GM13976 (cell line): ENCODE measurements around the gene CHAD.
A peak's percentile ranks its signal among the peaks of the same experiment; 100 is the strongest.

ENCODE experiments used
- DNase-seq: peaks from one replicate; pipeline ENCODE4 v3.0.0; 2012; ENCODE audit warnings: low spot score
- in situ Hi-C: fragments of 300-500 bp; cut with MboI; formaldehyde crosslinking; loops from one replicate; pipeline ENCODE4 v1.12.0; 2022; ENCODE audit warnings: low sequenced_read_pairs, mixed read lengths, inconsistent platforms; ENCODE audit not compliant: unreplicated experiment
- TF ChIP-seq, protein P1 (sequence below): IDR thresholded peaks from 2 replicates; pipeline ENCODE4 v1.5.1; 2012; ENCODE audit warnings: borderline replicate concordance, mild to moderate bottlenecking; ENCODE audit not compliant: insufficient read depth; ENCODE audit errors: extremely low read depth, missing control alignments, control extremely low read depth

The CHAD gene

GRCh38 chr17:50484386-50485155, 15.9 kb upstream of the CHAD start:
- TF ChIP-seq, protein P1, sequence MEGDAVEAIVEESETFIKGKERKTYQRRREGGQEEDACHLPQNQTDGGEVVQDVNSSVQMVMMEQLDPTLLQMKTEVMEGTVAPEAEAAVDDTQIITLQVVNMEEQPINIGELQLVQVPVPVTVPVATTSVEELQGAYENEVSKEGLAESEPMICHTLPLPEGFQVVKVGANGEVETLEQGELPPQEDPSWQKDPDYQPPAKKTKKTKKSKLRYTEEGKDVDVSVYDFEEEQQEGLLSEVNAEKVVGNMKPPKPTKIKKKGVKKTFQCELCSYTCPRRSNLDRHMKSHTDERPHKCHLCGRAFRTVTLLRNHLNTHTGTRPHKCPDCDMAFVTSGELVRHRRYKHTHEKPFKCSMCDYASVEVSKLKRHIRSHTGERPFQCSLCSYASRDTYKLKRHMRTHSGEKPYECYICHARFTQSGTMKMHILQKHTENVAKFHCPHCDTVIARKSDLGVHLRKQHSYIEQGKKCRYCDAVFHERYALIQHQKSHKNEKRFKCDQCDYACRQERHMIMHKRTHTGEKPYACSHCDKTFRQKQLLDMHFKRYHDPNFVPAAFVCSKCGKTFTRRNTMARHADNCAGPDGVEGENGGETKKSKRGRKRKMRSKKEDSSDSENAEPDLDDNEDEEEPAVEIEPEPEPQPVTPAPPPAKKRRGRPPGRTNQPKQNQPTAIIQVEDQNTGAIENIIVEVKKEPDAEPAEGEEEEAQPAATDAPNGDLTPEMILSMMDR = no peak
- no peak for DNase-seq
- in situ Hi-C loops = no loop called here

- no peak for DNase-seq
- TF ChIP-seq, protein P1 = no peak
- in situ Hi-C loops = no loop called here
These were observed 14.6 kb upstream of the CHAD start for GRCh38 chr17:50483266-50483665.

GRCh38 chr17:50482516-50482915, 13.8 kb upstream of the CHAD start:
- in situ Hi-C loops = no loop called here
- DNase-seq = peak; percentile 84
- TF ChIP-seq, protein P1 = peak; percentile 86

- TF ChIP-seq, protein P1 = no peak
- no peak for DNase-seq
- in situ Hi-C loops = no loop called here
These were observed 13.4 kb upstream of the CHAD start for GRCh38 chr17:50482110-50482509.

- TF ChIP-seq, protein P1 = no peak
- no peak for DNase-seq
- in situ Hi-C loops = no loop called here
These were observed 13.0 kb upstream of the CHAD start for GRCh38 chr17:50481648-50482047.

GRCh38 chr17:50480854-50481490, 12.3 kb upstream of the CHAD start:
- TF ChIP-seq, protein P1 = no peak
- DNase-seq = no peak
- in situ Hi-C loops = no loop called here
